GM12865 (cell line): ENCODE results near the gene AUP1.
A peak's percentile ranks its signal among the peaks of the same experiment; 100 is the strongest.

Source experiments
- DNase-seq: peaks from one replicate; pipeline ENCODE4 v3.0.0; 2010; ENCODE audit warnings: low read depth
- H3K4me3 ChIP-seq: 2 replicates; pipeline ENCODE4 v1.5.1; 2011; ENCODE audit warnings: mild to moderate bottlenecking, low read depth, low read length, control low read depth
- CTCF ChIP-seq: IDR thresholded peaks from 2 replicates; pipeline ENCODE4 v1.5.1; 2011; ENCODE audit warnings: low read length, control low read depth, low read depth, inconsistent platforms; ENCODE audit not compliant: insufficient read depth; ENCODE audit errors: missing control alignments

AUP1 gene

DNA sequence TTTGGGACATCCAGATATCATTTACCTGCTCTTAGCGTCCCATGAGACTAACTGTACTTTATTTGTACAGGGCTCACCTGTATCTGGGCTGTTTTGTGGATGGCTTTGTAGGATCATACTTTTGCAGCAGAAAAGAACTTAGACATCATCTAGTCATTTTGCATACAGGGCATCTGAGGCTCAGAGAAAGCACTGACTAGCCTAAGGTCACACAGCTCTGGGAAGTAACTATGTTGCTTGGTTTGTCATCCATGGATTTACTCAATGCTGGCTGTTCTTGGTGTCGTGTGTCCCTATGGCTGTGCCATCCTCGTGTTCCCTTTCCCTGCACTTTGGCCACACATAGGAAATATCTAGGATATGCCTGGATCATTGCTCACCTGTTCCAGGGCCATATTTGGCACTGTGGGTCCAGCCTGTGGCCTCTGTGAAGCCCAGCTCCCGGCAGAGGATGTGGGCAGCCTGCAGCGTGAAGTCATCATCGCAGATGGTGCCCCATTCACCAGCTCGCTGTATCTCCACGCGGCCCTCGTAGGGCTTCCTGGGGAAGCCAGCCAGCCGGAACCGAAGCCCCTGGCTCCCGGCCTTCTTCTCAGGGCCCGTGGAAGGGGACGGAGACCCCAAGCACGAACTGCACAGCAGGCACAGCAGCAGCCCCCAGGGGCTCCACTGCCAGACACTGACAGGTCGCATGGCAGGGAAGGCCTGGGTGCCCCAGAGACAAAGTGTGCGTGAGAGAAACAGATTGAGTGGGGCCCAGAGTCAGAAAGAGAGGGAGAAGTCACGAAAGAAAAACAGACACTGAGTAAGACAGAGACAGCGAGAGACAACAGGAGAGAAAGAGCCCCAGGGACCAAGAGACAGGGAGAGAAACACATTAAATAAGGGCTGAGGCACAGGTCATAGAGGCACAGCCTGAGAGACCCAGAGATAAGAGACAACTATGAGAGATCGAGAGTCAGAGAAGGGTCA, 22.7 kb upstream of the AUP1 start:
- TF ChIP-seq CTCF: no peak
- peak overlapping the region; percentile 98 for H3K4me3 ChIP-seq
- DNase-seq: peak; percentile 73

DNA sequence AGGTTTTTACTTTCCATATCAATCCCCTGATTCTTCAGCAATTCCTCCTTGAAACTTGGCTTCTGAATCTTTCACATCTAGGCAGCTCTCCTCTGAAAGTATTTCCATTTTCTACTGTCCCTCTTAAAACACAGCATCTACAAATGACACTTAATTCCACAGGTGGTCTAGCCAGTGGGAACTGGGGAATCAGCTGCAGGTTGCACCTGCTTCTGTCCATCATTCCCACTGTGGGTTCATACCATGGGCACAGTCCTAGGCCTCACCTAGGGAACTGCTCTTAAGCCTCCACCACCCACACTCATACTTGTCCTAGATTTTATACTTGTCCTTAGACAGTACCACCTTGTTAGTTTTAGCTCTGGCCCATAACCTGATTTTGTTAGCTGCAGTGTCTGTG, 22.0 kb upstream of the AUP1 start:
- TF ChIP-seq CTCF: no peak
- H3K4me3 ChIP-seq: peak overlapping the region; percentile 98
- DNase-seq: no peak

DNA sequence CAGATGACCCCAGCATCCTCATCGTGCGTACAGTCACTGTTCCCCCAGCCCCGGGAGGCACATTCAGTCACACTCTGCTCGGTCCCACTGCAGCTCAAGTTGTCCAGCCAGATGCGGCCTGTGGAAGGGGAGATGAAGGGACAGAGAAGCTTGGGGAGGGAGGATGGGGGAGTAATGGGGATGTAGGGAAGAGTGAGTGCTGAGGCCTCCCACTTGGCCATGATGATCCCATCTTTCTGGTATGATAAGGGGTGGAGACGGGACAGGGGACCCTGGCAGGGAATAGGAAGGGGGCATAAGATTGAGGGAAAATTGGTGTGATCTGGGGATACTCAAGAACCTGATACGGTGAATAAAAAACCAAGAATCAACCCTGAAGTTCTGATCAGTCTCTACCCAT, 20.7 kb upstream of the AUP1 start:
- peak overlapping the region; percentile 98 for H3K4me3 ChIP-seq
- TF ChIP-seq CTCF: no peak
- no peak for DNase-seq

- peak; percentile 65 for DNase-seq
- TF ChIP-seq CTCF: no peak
- H3K4me3 ChIP-seq: peak overlapping the region; percentile 98
Measured at GRCh38 chr2:74548900-74549826, 19.7 kb upstream of the AUP1 start.

DNA sequence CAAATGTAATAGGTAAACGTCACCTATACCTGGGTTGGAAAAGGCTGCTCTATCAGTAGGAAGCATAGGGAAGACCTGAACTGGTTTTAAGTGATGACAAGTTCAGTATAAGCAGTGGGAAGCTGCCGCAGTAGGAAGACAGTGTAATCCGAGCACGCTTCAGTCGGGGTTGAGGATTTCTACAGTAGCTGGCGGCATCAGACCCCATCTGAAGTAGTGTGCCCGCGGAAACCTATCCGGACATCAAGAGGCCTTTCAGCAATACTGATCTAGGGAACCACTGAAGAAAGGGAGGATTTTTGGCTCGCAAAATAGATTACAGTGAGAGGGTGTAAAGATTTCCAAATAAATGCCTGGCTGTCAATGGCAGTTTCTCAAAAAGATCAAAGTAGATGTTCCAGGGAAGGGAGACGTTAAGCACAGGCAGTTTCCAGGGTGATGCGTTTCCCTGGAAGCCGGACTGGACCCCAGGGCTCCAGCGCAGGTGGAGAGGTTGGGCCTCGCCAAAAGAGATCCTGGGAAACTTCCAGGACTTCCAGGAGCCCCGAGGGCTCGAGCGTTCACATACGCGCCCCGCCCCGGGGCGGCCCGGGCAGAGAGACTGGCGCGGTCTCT, 18.9 kb upstream of the AUP1 start:
- TF ChIP-seq CTCF: no peak
- H3K4me3 ChIP-seq: peak overlapping the region; percentile 98
- no peak for DNase-seq

GRCh38 chr2:74546004-74546403, 16.5 kb upstream of the AUP1 start:
- no peak overlapping the region for H3K4me3 ChIP-seq
- no peak for TF ChIP-seq CTCF
- DNase-seq: peak; percentile 44
